OCI-LY1 (cell line): ENCODE measurements around the gene GPR148.

ENCODE experiments used
- H2AFZ ChIP-seq: fragments of 200-600 bp; sonication (generic), shearing (Covaris generic); 2 replicates; pipeline ENCODE4 v1.6.0; 2014; ENCODE audit warnings: antibody characterized with exemption, mild to moderate bottlenecking, low read length
- H3F3A ChIP-seq: fragments of 200-600 bp; sonication (generic), shearing (Covaris generic); 2 replicates; pipeline ENCODE4 v1.6.0; 2014; ENCODE audit warnings: mild to moderate bottlenecking, antibody characterized with exemption, low read length, moderate library complexity; ENCODE audit not compliant: insufficient read depth
- H3K27ac ChIP-seq: fragments of 200-600 bp; sonication (generic); 2 replicates; pipeline ENCODE4 v1.5.1; 2014; ENCODE audit warnings: low read length, mixed run types, mild to moderate bottlenecking, low read depth; ENCODE audit not compliant: poor library complexity, severe bottlenecking
- H3K27me3 ChIP-seq: fragments of 200-600 bp; sonication (generic); 2 replicates; pipeline ENCODE4 v1.6.0; 2014; ENCODE audit warnings: antibody characterized with exemption, mild to moderate bottlenecking, low read length, moderate library complexity; ENCODE audit not compliant: insufficient read depth
- H3K36me3 ChIP-seq: fragments of 200-600 bp; sonication (generic); 2 replicates; pipeline ENCODE4 v1.6.1; 2014; ENCODE audit warnings: mild to moderate bottlenecking, antibody characterized with exemption, low read length, moderate library complexity, mixed read lengths; ENCODE audit not compliant: insufficient read depth
- H3K4me1 ChIP-seq: fragments of 200-600 bp; sonication (generic); 2 replicates; pipeline ENCODE4 v1.5.1; 2014; ENCODE audit warnings: mild to moderate bottlenecking, low read length, moderate library complexity; ENCODE audit not compliant: insufficient read depth, severe bottlenecking
- H3K4me2 ChIP-seq: fragments of 200-600 bp; sonication (generic), shearing (Covaris generic); 2 replicates; pipeline ENCODE4 v1.6.1; 2014; ENCODE audit warnings: low read length
- H3K4me3 ChIP-seq: fragments of 200-600 bp; sonication (generic); 2 replicates; pipeline ENCODE4 v1.5.1; 2014; ENCODE audit warnings: low read length, low read depth, mild to moderate bottlenecking, mixed read lengths; ENCODE audit not compliant: poor library complexity, severe bottlenecking
- H3K79me2 ChIP-seq: fragments of 200-600 bp; shearing (Covaris generic); 2 replicates; pipeline ENCODE4 v1.6.1; 2016; ENCODE audit warnings: mixed run types, low read length, mixed read lengths; ENCODE audit not compliant: insufficient read depth
- H3K9ac ChIP-seq: fragments of 200-600 bp; sonication (generic), shearing (Covaris generic); 2 replicates; pipeline ENCODE4 v1.6.1; 2014; ENCODE audit warnings: mild to moderate bottlenecking, low read length, mixed read lengths
- H3K9me2 ChIP-seq: fragments of 200-600 bp; sonication (generic), shearing (Covaris generic); 2 replicates; pipeline ENCODE4 v1.6.1; 2014; ENCODE audit warnings: low read depth, mild to moderate bottlenecking, low read length, mixed read lengths
- H3K9me3 ChIP-seq: fragments of 200-600 bp; shearing (Covaris generic); 2 replicates; pipeline ENCODE4 v1.6.1; 2014; ENCODE audit warnings: low read length, mixed read lengths
- H4K20me1 ChIP-seq: fragments of 200-600 bp; sonication (generic), shearing (Covaris generic); 2 replicates; pipeline ENCODE4 v1.6.0; 2016; ENCODE audit warnings: mild to moderate bottlenecking, low read length; ENCODE audit not compliant: insufficient read depth
- EZH2 ChIP-seq: fragments of 200-600 bp; sonication (generic), shearing (Covaris generic); IDR thresholded peaks from 2 replicates; pipeline ENCODE4 v1.8.0; 2017; ENCODE audit warnings: borderline replicate concordance, mixed run types, mild to moderate bottlenecking, antibody characterized with exemption, low read length, moderate library complexity, mixed read lengths
- TF ChIP-seq, protein P1 (sequence below): fragments of 200-600 bp; sonication (generic), shearing (Covaris generic); IDR thresholded peaks from 2 replicates; pipeline ENCODE4 v1.5.1; 2017; ENCODE audit warnings: mild to moderate bottlenecking, antibody characterized with exemption, low read length, moderate library complexity, mixed read lengths

Gene GPR148

GRCh38 chr2:130720036-130720435 lies 8.8 kb upstream of the GPR148 start:
- H3K9ac ChIP-seq, result no peak overlapping the region
- H2AFZ ChIP-seq, result no peak overlapping the region
- H3K9me2 ChIP-seq, result no peaks in the 10 kb centered on the region
- no peak overlapping the region for H3K4me2 ChIP-seq
- TF ChIP-seq EZH2, result no peak
- TF ChIP-seq, protein P1, sequence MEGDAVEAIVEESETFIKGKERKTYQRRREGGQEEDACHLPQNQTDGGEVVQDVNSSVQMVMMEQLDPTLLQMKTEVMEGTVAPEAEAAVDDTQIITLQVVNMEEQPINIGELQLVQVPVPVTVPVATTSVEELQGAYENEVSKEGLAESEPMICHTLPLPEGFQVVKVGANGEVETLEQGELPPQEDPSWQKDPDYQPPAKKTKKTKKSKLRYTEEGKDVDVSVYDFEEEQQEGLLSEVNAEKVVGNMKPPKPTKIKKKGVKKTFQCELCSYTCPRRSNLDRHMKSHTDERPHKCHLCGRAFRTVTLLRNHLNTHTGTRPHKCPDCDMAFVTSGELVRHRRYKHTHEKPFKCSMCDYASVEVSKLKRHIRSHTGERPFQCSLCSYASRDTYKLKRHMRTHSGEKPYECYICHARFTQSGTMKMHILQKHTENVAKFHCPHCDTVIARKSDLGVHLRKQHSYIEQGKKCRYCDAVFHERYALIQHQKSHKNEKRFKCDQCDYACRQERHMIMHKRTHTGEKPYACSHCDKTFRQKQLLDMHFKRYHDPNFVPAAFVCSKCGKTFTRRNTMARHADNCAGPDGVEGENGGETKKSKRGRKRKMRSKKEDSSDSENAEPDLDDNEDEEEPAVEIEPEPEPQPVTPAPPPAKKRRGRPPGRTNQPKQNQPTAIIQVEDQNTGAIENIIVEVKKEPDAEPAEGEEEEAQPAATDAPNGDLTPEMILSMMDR, result no peak
- H3K4me1 ChIP-seq, result no peaks in the 10 kb centered on the region
- no peaks in the 10 kb centered on the region for H3F3A ChIP-seq
- no peak overlapping the region for H3K27ac ChIP-seq
- no peaks in the 10 kb centered on the region for H3K27me3 ChIP-seq
- H4K20me1 ChIP-seq, result no peaks in the 10 kb centered on the region
- H3K79me2 ChIP-seq, result no peaks in the 10 kb centered on the region
- no peak overlapping the region for H3K4me3 ChIP-seq
- no peaks in the 10 kb centered on the region for H3K36me3 ChIP-seq
- no peaks in the 10 kb centered on the region for H3K9me3 ChIP-seq

DNA sequence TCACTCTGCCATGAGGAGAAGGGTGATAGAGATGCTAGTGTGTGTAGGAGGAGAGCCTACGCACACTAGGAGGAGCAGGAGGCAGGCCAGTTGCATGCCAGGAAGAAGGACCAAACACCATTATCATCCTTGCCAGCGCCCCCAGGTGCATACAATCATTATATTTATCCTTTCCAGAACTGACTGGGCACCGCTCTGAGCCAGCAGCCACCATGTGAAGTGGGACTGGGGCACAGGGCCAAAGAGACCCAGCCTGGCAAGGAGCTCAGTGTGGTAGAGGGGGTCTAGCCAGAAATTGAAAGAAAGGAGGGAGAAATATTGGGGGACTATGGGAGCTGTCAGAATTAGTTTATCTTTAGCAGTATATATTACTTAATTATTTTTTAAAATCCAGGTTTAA lies 8.3 kb upstream of the GPR148 start:
- Histone ChIP-seq H3K27ac (no peak overlapping the region), H3F3A (no peaks in the 10 kb centered on the region), H3K4me1 (no peaks in the 10 kb centered on the region), H3K4me3 (no peak overlapping the region), H3K9me3 (no peaks in the 10 kb centered on the region), H2AFZ (no peak overlapping the region), H3K36me3 (no peaks in the 10 kb centered on the region), H3K27me3 (no peaks in the 10 kb centered on the region), H3K9ac (no peak overlapping the region), H3K4me2 (no peak overlapping the region), H3K79me2 (no peaks in the 10 kb centered on the region), H3K9me2 (no peaks in the 10 kb centered on the region), H4K20me1 (no peaks in the 10 kb centered on the region)
- TF ChIP-seq EZH2, result no peak
- TF ChIP-seq, protein P1, result no peak

- H3K4me2 ChIP-seq, result no peak overlapping the region
- H3K27me3 ChIP-seq, result no peaks in the 10 kb centered on the region
- H3F3A ChIP-seq, result no peaks in the 10 kb centered on the region
- no peaks in the 10 kb centered on the region for H4K20me1 ChIP-seq
- no peaks in the 10 kb centered on the region for H3K79me2 ChIP-seq
- no peaks in the 10 kb centered on the region for H3K9me3 ChIP-seq
- TF ChIP-seq EZH2, result no peak
- no peaks in the 10 kb centered on the region for H3K9me2 ChIP-seq
- no peak overlapping the region for H2AFZ ChIP-seq
- no peaks in the 10 kb centered on the region for H3K4me1 ChIP-seq
- no peak overlapping the region for H3K27ac ChIP-seq
- no peak overlapping the region for H3K9ac ChIP-seq
- H3K4me3 ChIP-seq, result no peak overlapping the region
- no peaks in the 10 kb centered on the region for H3K36me3 ChIP-seq
Observed at GRCh38 chr2:130724455-130724854, 4.4 kb upstream of the GPR148 start.

- TF ChIP-seq EZH2, result no peak
- TF ChIP-seq, protein P1, result no peak
- no peak overlapping the region for H3K4me2 ChIP-seq
- no peaks in the 10 kb centered on the region for H3K79me2 ChIP-seq
- no peaks in the 10 kb centered on the region for H3K9me3 ChIP-seq
- H3F3A ChIP-seq, result no peaks in the 10 kb centered on the region
- no peak overlapping the region for H3K27ac ChIP-seq
- no peaks in the 10 kb centered on the region for H3K36me3 ChIP-seq
- H3K27me3 ChIP-seq, result no peaks in the 10 kb centered on the region
- no peaks in the 10 kb centered on the region for H3K9me2 ChIP-seq
- H3K4me3 ChIP-seq, result no peak overlapping the region
- no peak overlapping the region for H2AFZ ChIP-seq
- no peaks in the 10 kb centered on the region for H3K4me1 ChIP-seq
- no peak overlapping the region for H3K9ac ChIP-seq
- H4K20me1 ChIP-seq, result no peaks in the 10 kb centered on the region
Observed at GRCh38 chr2:130726614-130727180, 2.2 kb upstream of the GPR148 start.
